ENCODE data around the gene KIF1A.

KIF1A gene

DNA sequence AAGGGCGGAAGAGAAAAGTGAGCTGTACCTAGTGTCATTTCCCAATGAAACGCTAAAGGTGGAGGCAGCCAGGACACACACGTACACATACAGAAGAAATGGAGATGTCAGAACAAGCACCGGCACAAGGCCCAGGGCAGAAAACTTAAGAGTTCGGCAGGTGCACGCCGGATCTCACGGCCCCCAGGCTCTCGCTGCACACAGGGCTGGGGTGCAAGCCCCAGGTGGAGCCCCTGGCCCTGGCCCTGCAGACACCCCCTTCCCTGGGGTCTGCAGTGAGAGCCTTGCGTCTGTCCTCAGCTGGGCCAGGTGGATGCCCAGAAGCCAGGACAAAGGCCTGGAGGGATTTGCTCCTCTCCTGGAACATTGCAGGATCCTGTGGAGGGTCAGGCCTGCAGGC is 91.7 kb downstream of the KIF1A start:
- H3K36me3 ChIP-seq (ENCODE audit: insufficient read depth, low read length), result peaks cover 38% of the 10 kb centered on the region
- no peak overlapping the region for H2AFZ ChIP-seq (ENCODE audit: low read depth, low read length)
- no peaks in the 10 kb centered on the region for H3K4me1 ChIP-seq (ENCODE audit: insufficient read depth, low read length)
- H3K9me3 ChIP-seq (ENCODE audit: low read length), result no peaks in the 10 kb centered on the region
- H3K27me3 ChIP-seq (ENCODE audit: insufficient read depth, low read length), result no peaks in the 10 kb centered on the region
- no peak overlapping the region for H3K4me3 ChIP-seq (ENCODE audit: low read length)

GRCh38 chr2:240727913-240728312 is 92.1 kb downstream of the KIF1A start:
- Histone ChIP-seq H2AFZ (ENCODE audit: low read depth, low read length) (no peak overlapping the region), H3K9me3 (ENCODE audit: low read length) (no peaks in the 10 kb centered on the region), H3K4me1 (ENCODE audit: insufficient read depth, low read length) (no peaks in the 10 kb centered on the region), H3K36me3 (ENCODE audit: insufficient read depth, low read length) (peaks cover 38% of the 10 kb centered on the region), H3K4me3 (ENCODE audit: low read length) (no peak overlapping the region), H3K27me3 (ENCODE audit: insufficient read depth, low read length) (no peaks in the 10 kb centered on the region)

DNA sequence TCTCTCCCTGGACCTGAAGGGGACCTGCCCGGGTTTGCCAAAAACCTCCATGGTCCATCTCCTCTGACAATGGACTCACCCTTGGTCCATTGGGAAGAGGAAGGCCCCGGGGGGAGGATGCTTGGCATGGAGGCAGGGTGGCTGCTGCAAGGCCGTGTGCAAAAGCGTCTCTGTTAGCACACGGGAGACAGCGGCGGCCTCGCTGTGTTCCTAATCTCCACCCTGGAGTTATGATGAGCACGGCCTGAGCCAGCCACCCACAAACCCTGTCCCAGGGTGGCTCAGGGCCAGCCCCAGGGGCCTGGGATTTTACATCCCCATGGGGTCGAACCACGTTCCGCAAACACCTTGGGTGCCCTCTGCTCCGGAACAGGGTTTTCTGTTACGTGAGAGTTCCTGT is 92.6 kb downstream of the KIF1A start:
- Histone ChIP-seq H3K4me1 (ENCODE audit: insufficient read depth, low read length) (no peaks in the 10 kb centered on the region), H3K36me3 (ENCODE audit: insufficient read depth, low read length) (peaks cover 41% of the 10 kb centered on the region), H3K4me3 (ENCODE audit: low read length) (no peak overlapping the region), H3K27me3 (ENCODE audit: insufficient read depth, low read length) (no peaks in the 10 kb centered on the region), H2AFZ (ENCODE audit: low read depth, low read length) (no peak overlapping the region), H3K9me3 (ENCODE audit: low read length) (no peaks in the 10 kb centered on the region)

DNA sequence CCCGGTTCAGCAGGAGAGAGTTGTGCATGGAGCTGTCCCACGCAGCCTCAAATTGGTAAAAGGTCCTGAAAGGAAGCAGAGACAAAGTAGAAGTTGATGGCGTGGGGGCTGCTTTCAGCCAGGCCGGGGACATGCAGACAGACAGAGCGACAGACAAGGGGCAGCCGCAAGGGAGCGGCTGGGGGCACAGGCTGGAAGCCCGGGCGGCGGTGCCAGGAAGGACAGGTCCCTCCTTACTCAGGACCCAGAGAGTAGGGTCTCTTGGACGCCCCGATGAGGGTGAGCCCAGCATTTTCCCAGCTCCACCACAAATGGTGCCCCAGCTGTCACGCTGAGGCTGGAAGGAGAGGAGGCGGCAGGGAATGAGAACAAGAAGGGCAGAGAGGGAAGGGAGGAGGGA is 93.1 kb downstream of the KIF1A start:
- Histone ChIP-seq H3K4me1 (ENCODE audit: insufficient read depth, low read length) (no peaks in the 10 kb centered on the region), H2AFZ (ENCODE audit: low read depth, low read length) (no peak overlapping the region), H3K4me3 (ENCODE audit: low read length) (no peak overlapping the region), H3K36me3 (ENCODE audit: insufficient read depth, low read length) (peaks cover 45% of the 10 kb centered on the region), H3K27me3 (ENCODE audit: insufficient read depth, low read length) (no peaks in the 10 kb centered on the region), H3K9me3 (ENCODE audit: low read length) (no peaks in the 10 kb centered on the region)

GRCh38 chr2:240725671-240726070 is 94.3 kb downstream of the KIF1A start:
- Histone ChIP-seq H3K27me3 (ENCODE audit: insufficient read depth, low read length) (no peaks in the 10 kb centered on the region), H3K9me3 (ENCODE audit: low read length) (no peaks in the 10 kb centered on the region), H2AFZ (ENCODE audit: low read depth, low read length) (no peak overlapping the region), H3K4me3 (ENCODE audit: low read length) (no peak overlapping the region), H3K36me3 (ENCODE audit: insufficient read depth, low read length) (peaks cover 51% of the 10 kb centered on the region), H3K4me1 (ENCODE audit: insufficient read depth, low read length) (no peaks in the 10 kb centered on the region)

- no peaks in the 10 kb centered on the region for H3K9me3 ChIP-seq (ENCODE audit: low read length)
- no peak overlapping the region for H3K4me3 ChIP-seq (ENCODE audit: low read length)
- no peak overlapping the region for H2AFZ ChIP-seq (ENCODE audit: low read depth, low read length)
- no peaks in the 10 kb centered on the region for H3K4me1 ChIP-seq (ENCODE audit: insufficient read depth, low read length)
- peaks cover 51% of the 10 kb centered on the region for H3K36me3 ChIP-seq (ENCODE audit: insufficient read depth, low read length)
- H3K27me3 ChIP-seq (ENCODE audit: insufficient read depth, low read length), result no peaks in the 10 kb centered on the region
Measured at GRCh38 chr2:240725266-240725665, 94.8 kb downstream of the KIF1A start.

GRCh38 chr2:240724431-240724830 is 95.6 kb downstream of the KIF1A start:
- Histone ChIP-seq H3K27me3 (ENCODE audit: insufficient read depth, low read length) (no peaks in the 10 kb centered on the region), H3K9me3 (ENCODE audit: low read length) (no peaks in the 10 kb centered on the region), H3K4me3 (ENCODE audit: low read length) (no peak overlapping the region), H3K4me1 (ENCODE audit: insufficient read depth, low read length) (no peaks in the 10 kb centered on the region), H3K36me3 (ENCODE audit: insufficient read depth, low read length) (peaks cover 56% of the 10 kb centered on the region), H2AFZ (ENCODE audit: low read depth, low read length) (no peak overlapping the region)

DNA sequence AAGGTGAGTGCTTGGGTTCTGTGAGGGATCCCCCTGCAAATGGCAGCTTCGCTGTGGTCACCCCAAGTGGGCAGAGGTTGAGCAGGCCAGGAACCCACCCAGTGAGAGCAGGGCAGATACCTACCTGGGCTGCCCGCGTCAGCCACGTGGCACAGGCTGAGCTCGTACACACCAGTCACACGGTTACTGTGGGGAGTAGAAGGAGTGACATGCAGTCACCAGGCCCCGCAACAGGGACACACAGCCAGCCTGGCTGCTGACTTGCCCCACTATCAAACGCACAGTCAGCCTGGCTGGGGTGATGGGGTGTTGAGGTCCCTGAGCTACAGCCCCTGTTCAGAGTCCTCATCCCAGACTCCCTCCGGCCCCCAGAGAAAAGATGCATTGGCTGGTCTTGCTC is 96.2 kb downstream of the KIF1A start:
- H2AFZ ChIP-seq (ENCODE audit: low read depth, low read length), result no peak overlapping the region
- no peaks in the 10 kb centered on the region for H3K9me3 ChIP-seq (ENCODE audit: low read length)
- peaks cover 58% of the 10 kb centered on the region for H3K36me3 ChIP-seq (ENCODE audit: insufficient read depth, low read length)
- no peak overlapping the region for H3K4me3 ChIP-seq (ENCODE audit: low read length)
- H3K4me1 ChIP-seq (ENCODE audit: insufficient read depth, low read length), result no peaks in the 10 kb centered on the region
- no peaks in the 10 kb centered on the region for H3K27me3 ChIP-seq (ENCODE audit: insufficient read depth, low read length)

DNA sequence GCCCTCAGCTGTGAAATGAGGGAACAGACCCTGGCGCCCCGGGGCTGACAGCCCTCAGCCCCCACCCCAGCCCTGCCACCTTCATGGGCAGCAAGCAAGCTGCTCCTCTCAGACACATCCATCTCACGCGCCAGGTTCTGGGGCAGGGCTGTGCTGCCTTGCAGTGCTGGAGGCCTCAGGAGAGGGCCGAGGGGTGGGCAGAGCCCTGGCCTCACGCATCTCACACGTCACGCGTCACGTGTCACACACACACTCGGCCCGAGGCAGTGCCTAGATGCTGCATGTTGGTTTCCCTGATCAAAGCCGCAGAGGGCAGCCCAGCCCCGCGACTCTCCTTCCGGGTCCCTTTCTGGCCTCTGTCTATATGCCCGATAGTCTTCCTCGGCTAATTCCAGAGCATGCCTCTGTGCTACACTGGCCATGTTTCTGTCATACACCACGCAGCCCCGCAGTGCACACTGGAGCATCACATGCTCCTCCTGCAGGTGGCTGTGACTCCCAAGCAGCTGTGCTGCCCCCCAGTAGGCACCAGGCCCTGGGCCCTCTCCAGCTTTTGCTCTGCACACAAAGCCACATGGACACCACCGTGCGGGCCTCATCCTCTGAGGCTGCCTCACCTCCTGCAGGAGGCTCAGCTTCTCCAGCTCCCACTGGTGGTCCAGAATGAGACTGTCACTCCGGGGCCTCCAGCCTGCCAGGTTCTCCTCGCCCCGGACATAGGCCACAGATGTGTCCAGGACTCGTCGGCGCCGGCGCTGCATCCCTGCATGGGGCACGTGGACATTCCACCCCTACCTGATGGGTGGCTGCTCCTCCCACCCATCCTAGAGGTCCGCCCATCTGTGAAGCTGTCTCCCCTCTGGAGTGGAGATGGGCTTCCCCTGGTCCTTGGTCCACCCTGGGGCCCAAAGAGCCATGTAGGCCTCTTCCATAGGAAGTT is 97.0 kb downstream of the KIF1A start:
- no peak overlapping the region for H3K4me3 ChIP-seq (ENCODE audit: low read length)
- no peak overlapping the region for H2AFZ ChIP-seq (ENCODE audit: low read depth, low read length)
- H3K36me3 ChIP-seq (ENCODE audit: insufficient read depth, low read length), result peaks cover 64% of the 10 kb centered on the region
- H3K9me3 ChIP-seq (ENCODE audit: low read length), result no peaks in the 10 kb centered on the region
- no peaks in the 10 kb centered on the region for H3K27me3 ChIP-seq (ENCODE audit: insufficient read depth, low read length)
- H3K4me1 ChIP-seq (ENCODE audit: insufficient read depth, low read length), result no peaks in the 10 kb centered on the region

DNA sequence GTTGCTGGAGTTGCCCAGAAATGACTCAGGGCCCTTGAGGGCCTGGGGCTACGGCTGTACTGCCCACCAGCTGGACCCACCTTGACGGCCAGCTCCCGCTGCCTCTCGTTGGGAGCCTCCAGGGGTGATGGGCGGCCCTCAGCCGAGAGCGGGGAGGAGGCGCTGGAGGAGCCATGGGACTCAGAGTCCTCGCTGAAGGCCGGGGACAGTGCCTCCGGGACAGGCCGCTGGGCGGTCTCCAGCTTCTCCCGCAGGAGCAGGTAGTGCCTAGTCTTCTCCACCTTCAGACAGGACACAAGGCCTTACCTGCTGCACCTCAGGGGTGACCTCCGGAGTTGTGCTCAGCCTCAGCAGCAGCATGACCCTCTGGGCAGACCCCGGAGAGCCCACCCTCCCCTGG is 97.6 kb downstream of the KIF1A start:
- no peak overlapping the region for H2AFZ ChIP-seq (ENCODE audit: low read depth, low read length)
- H3K36me3 ChIP-seq (ENCODE audit: insufficient read depth, low read length), result peaks cover 70% of the 10 kb centered on the region
- H3K4me3 ChIP-seq (ENCODE audit: low read length), result no peak overlapping the region
- no peaks in the 10 kb centered on the region for H3K4me1 ChIP-seq (ENCODE audit: insufficient read depth, low read length)
- H3K9me3 ChIP-seq (ENCODE audit: low read length), result no peaks in the 10 kb centered on the region
- H3K27me3 ChIP-seq (ENCODE audit: insufficient read depth, low read length), result no peaks in the 10 kb centered on the region

- no peaks in the 10 kb centered on the region for H3K9me3 ChIP-seq (ENCODE audit: low read length)
- no peak overlapping the region for H2AFZ ChIP-seq (ENCODE audit: low read depth, low read length)
- no peaks in the 10 kb centered on the region for H3K4me1 ChIP-seq (ENCODE audit: insufficient read depth, low read length)
- H3K4me3 ChIP-seq (ENCODE audit: low read length), result no peak overlapping the region
- no peaks in the 10 kb centered on the region for H3K27me3 ChIP-seq (ENCODE audit: insufficient read depth, low read length)
- peaks cover 73% of the 10 kb centered on the region for H3K36me3 ChIP-seq (ENCODE audit: insufficient read depth, low read length)
Measured at GRCh38 chr2:240721596-240722180, 98.3 kb downstream of the KIF1A start.

DNA sequence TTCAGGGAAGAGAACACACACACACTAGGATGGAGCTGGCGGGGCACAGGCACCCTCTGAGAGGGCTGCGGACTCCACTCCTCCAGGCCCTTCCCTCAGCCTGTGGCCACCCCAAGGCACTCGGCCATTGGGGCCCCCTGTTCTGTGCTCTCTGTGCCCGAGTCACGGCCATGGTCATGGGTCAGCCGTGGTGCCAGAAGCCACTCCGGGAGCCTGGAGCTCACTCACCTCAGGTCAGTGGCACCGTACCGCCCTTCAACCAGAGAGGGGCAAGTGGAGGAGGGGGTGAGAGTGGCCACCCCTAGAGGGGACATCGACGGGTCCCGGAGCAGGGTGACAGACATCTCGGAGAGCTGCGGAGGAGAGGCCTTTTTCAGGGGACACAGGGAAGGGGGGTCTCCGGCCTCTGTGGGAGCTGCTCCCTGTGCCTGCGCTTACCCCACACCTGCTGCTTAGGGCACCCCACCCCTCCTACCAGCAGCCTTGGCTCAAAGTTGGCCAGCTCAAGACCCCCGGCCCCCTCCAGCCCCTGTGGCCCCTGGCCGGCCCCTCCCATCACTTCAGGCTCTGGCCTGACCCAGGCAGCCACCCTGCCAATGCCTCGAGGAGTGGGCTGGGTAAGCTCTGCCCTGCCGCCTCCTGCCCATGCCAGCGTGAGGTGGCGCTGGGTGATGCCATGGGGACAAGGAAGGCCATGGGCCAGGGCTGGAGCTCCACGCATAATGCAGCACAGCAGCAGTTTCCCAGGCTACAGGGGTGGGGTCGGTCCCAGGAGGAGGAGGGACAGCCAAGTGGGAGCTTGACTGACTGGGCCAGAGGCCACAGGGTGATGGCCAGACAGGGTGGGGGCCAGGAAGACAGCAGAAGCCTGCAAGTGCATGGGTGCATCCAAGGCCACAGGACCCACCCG is 99.1 kb downstream of the KIF1A start:
- H3K36me3 ChIP-seq (ENCODE audit: insufficient read depth, low read length), result peaks cover 71% of the 10 kb centered on the region
- no peaks in the 10 kb centered on the region for H3K9me3 ChIP-seq (ENCODE audit: low read length)
- H2AFZ ChIP-seq (ENCODE audit: low read depth, low read length), result no peak overlapping the region
- no peaks in the 10 kb centered on the region for H3K27me3 ChIP-seq (ENCODE audit: insufficient read depth, low read length)
- H3K4me1 ChIP-seq (ENCODE audit: insufficient read depth, low read length), result no peaks in the 10 kb centered on the region
- H3K4me3 ChIP-seq (ENCODE audit: low read length), result no peak overlapping the region

Measured in neuron (in vitro differentiated cells).